Smooth muscle cell (in vitro differentiated cells): ENCODE results near the gene BRMS1L. TPM values are rescaled to one million over a fixed set of nuclear protein-coding genes. Genes with fewer than 3 reads are reported as not detected.

Experiments used
- DNase-seq: peaks from one replicate; lab custom pipeline; 2025; ENCODE audit not compliant: unreplicated experiment; lab: John Stamatoyannopoulos, UW
- H2AFZ ChIP-seq: fragments of 200-600 bp; sonication (generic); 2 replicates; pipeline ENCODE4 v1.6.0; 2016; ENCODE audit warnings: antibody characterized with exemption, low read depth, mild to moderate bottlenecking
- H3F3A ChIP-seq: fragments of 200-600 bp; sonication (generic); 2 replicates; pipeline ENCODE4 v1.6.0; 2017; ENCODE audit warnings: antibody characterized with exemption, low read depth
- H3K27ac ChIP-seq: fragments of 200-600 bp; sonication (generic); 2 replicates; pipeline ENCODE4 v1.5.1; 2016; ENCODE audit warnings: low read depth, mild to moderate bottlenecking
- H3K27me3 ChIP-seq: fragments of 200-600 bp; sonication (generic); 2 replicates; pipeline ENCODE4 v1.6.1; 2016; ENCODE audit warnings: low read depth, mild to moderate bottlenecking
- H3K36me3 ChIP-seq: fragments of 200-600 bp; sonication (generic); 2 replicates; pipeline ENCODE4 v1.5.1; 2016; ENCODE audit warnings: low read depth
- H3K4me1 ChIP-seq: fragments of 200-600 bp; sonication (generic); 2 replicates; pipeline ENCODE4 v1.5.1; 2016; ENCODE audit warnings: low read depth
- H3K4me2 ChIP-seq: fragments of 200-600 bp; sonication (generic); 2 replicates; pipeline ENCODE4 v1.6.0; 2016; ENCODE audit warnings: mild to moderate bottlenecking
- H3K4me3 ChIP-seq: fragments of 200-600 bp; sonication (generic); 2 replicates; pipeline ENCODE4 v1.5.1; 2016; ENCODE audit warnings: mild to moderate bottlenecking
- H3K79me2 ChIP-seq: fragments of 200-600 bp; sonication (generic); 2 replicates; pipeline ENCODE4 v1.6.0; 2016; ENCODE audit warnings: low read depth, mild to moderate bottlenecking
- H3K9ac ChIP-seq: fragments of 200-600 bp; sonication (generic); 2 replicates; pipeline ENCODE4 v1.6.0; 2016; ENCODE audit warnings: low read depth
- H3K9me3 ChIP-seq: fragments of 200-600 bp; sonication (generic); replicated peaks from 2 replicates; pipeline ENCODE4 v1.5.1; 2016; ENCODE audit warnings: low read depth
- H4K20me1 ChIP-seq: fragments of 200-600 bp; sonication (generic); 2 replicates; pipeline ENCODE4 v1.6.0; 2016; ENCODE audit warnings: low read depth
- CTCF ChIP-seq: fragments of 200-600 bp; sonication (generic); IDR thresholded peaks from 2 replicates; pipeline ENCODE4 v1.5.1; 2017; ENCODE audit warnings: borderline replicate concordance, mild to moderate bottlenecking, antibody characterized with exemption; ENCODE audit not compliant: insufficient read depth, poor library complexity, severe bottlenecking
- WGBS: methylation state at CpG from one replicate; pipeline ENCODE4 v1.1.7; 2016; ENCODE audit warnings: low lambda C conversion rate; 5-methylcytosine and 5-hydroxymethylcytosine counted together
- polyA plus RNA-seq: library from polyadenylated mRNA; unstranded; fragments of >200 nt; fragmentation: Nextera tagmentation; extraction: Ambion mirVana; gene quantifications from 2 replicates; pipeline ENCODE4 v1.2.1, GENCODE V29; 2016
- total RNA-seq: library from RNA; depleted of rRNA; stranded (reverse); fragments of >200 nt; gene quantifications from 2 replicates; pipeline ENCODE4 v1.2.3, GENCODE V29; 2014

The BRMS1L gene
- total and polyA plus RNA-seq, 2 experiments from 2014 or later, result 8.8 to 13.4 TPM

GRCh38 chr14:35911097-35911496, 85.0 kb downstream of the BRMS1L start:
- Histone ChIP-seq H3F3A (no peaks in the 10 kb centered on the region), H2AFZ (no peak overlapping the region), H3K36me3 (no peaks in the 10 kb centered on the region), H3K9me3 (no peaks in the 10 kb centered on the region), H3K27me3 (no peaks in the 10 kb centered on the region), H3K4me1 (no peaks in the 10 kb centered on the region), H3K79me2 (no peaks in the 10 kb centered on the region), H3K4me3 (no peak overlapping the region), H4K20me1 (no peaks in the 10 kb centered on the region), H3K27ac (no peak overlapping the region), H3K4me2 (no peak overlapping the region), H3K9ac (no peak overlapping the region)
- WGBS, result 90% methylated on average over 4 of the region's 4 CpGs
- DNase-seq, result no peak
- TF ChIP-seq CTCF, result no peak

DNA sequence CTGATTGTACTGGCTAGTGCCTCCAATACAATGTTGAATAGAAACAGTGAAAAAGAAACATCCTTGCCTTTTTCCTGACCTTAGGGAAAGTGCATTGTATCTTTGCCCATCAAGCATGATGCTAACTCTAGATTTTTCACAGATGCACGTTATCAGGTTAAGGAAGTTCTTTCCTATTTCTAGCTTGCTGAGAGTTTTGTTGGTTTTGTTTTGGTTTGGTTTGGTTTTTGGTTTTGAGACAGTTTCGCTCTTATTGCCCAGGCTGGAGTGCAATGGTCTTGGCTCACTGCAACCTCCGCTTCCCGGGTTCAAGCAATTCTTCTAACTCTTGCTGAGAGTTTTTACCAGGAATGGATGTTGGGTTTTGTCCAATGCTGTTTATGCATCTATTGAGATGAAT, 89.0 kb downstream of the BRMS1L start:
- no peak overlapping the region for H3K4me2 ChIP-seq
- WGBS, result 93% methylated on average over 4 of the region's 4 CpGs

DNA sequence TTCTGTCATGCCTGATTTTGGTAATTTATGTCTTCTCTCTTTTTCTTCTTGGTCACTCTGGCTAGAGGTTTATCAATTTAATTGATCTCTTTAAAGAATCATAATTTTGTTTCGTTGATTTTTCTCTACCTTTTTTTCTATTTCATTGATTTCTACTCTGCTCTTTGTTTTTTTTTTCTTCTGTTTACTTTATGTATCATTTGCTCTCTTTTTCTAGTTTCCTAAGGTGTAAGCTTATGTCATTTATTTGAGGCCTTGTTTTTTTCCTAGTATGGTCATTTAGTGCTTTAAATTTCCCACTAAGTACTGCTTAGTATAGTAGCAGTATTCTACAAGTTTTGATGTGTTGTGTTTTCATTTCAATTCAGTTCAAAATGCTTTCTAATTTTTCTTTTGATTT, 89.6 kb downstream of the BRMS1L start:
- no peaks in the 10 kb centered on the region for H3K36me3 ChIP-seq
- no peaks in the 10 kb centered on the region for H3F3A ChIP-seq
- 67% methylated on average over 1 of the region's 1 CpG for WGBS
- H3K4me3 ChIP-seq, result no peak overlapping the region
- no peak overlapping the region for H2AFZ ChIP-seq
- no peak for DNase-seq
- H3K27me3 ChIP-seq, result no peaks in the 10 kb centered on the region
- H3K27ac ChIP-seq, result no peak overlapping the region
- no peaks in the 10 kb centered on the region for H4K20me1 ChIP-seq
- TF ChIP-seq CTCF, result no peak
- H3K4me1 ChIP-seq, result peaks cover 6% of the 10 kb centered on the region
- H3K79me2 ChIP-seq, result no peaks in the 10 kb centered on the region
- no peak overlapping the region for H3K4me2 ChIP-seq
- no peak overlapping the region for H3K9ac ChIP-seq
- no peaks in the 10 kb centered on the region for H3K9me3 ChIP-seq

More for the DNA sequence above, 89.0 kb downstream of the BRMS1L start:
- Histone ChIP-seq H2AFZ (no peak overlapping the region), H3K27me3 (no peaks in the 10 kb centered on the region), H3K9ac (no peak overlapping the region), H3K4me3 (no peak overlapping the region), H3K9me3 (no peaks in the 10 kb centered on the region), H3K4me1 (peaks cover 6% of the 10 kb centered on the region), H4K20me1 (no peaks in the 10 kb centered on the region), H3F3A (no peaks in the 10 kb centered on the region), H3K36me3 (no peaks in the 10 kb centered on the region), H3K79me2 (no peaks in the 10 kb centered on the region), H3K27ac (no peak overlapping the region)
- TF ChIP-seq CTCF, result no peak
- DNase-seq, result no peak

Other genes with a start within 250 kb of the BRMS1L start
- gene RALGAPA1, start 17.0 kb upstream of the BRMS1L start, total RNA-seq, result 25.4 and 43.5 TPM in 2 replicates
- gene RALGAPA1, start 17.0 kb upstream of the BRMS1L start, polyA plus RNA-seq, result 5.4 and 11.3 TPM in 2 replicates